GM21447 (cell line): ENCODE results near the gene GRPR.
"Not testable (repeated sequence)": the region's sequence is repeated elsewhere in the genome, so short reads cannot be mapped to it uniquely, and the experiment has no call there.

Source experiments
- ATAC-seq: cut with Tn5 transposase; IDR thresholded peaks from one replicate; pipeline ENCODE4 v1.9.1; 2021; ENCODE audit not compliant: unreplicated experiment

Gene GRPR

GRCh38 chrX:16175329-16176061, 52.1 kb downstream of the GRPR start:
- no peak for ATAC-seq

- ATAC-seq = no peak
Observed at GRCh38 chrX:16177260-16177659, 53.9 kb downstream of the GRPR start.

GRCh38 chrX:16183843-16184242, 60.5 kb downstream of the GRPR start:
- ATAC-seq = not testable (repeated sequence)

- peak; percentile 94 for ATAC-seq
Observed at GRCh38 chrX:16185725-16186136, 62.4 kb downstream of the GRPR start.

- no peak for ATAC-seq
Observed at GRCh38 chrX:16186380-16187007, 63.1 kb downstream of the GRPR start.

GRCh38 chrX:16187024-16187760, 63.8 kb downstream of the GRPR start:
- no peak for ATAC-seq

GRCh38 chrX:16188687-16189086, 65.3 kb downstream of the GRPR start:
- ATAC-seq = no peak

- no peak for ATAC-seq
Observed at GRCh38 chrX:16191605-16192004, 68.2 kb downstream of the GRPR start.

- no peak for ATAC-seq
Observed at GRCh38 chrX:16196829-16197228, 73.5 kb downstream of the GRPR start.

GRCh38 chrX:16199343-16199742, 76.0 kb downstream of the GRPR start:
- no peak for ATAC-seq

- no peak for ATAC-seq
Observed at GRCh38 chrX:16202943-16203342, 79.6 kb downstream of the GRPR start.
